GM18861 (cell line): ENCODE measurements around the gene MS4A2.
"Not testable (repeated sequence)": the region's sequence is repeated elsewhere in the genome, so short reads cannot be mapped to it uniquely, and the experiment has no call there.

ENCODE experiments used
- ATAC-seq: cut with Tn5 transposase; IDR thresholded peaks from one replicate; pipeline ENCODE4 v1.9.1; 2021; ENCODE audit not compliant: unreplicated experiment

The MS4A2 gene

DNA sequence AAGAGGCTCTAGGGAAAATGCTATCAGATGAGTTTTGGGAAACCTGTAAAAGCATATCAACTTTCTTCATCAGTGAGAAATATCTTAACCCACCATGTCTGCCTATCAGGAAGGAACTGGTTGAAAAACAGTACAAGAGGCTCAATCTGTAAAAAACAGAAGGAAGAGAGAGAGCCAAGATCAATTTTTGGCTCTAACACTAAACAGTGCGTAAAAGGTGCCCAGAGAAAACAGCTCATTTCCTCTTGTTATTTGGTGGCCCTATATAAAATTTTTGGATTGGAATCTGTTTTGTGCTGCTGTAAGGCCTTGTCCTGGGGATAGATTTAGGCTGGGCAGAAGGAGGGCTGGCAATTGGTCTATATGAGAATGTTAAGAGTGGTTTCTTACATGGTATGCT lies 12.1 kb downstream of the MS4A2 start:
- no peak for ATAC-seq

- ATAC-seq: not testable (repeated sequence)
Measured at GRCh38 chr11:60101368-60101767, 12.9 kb downstream of the MS4A2 start.

DNA sequence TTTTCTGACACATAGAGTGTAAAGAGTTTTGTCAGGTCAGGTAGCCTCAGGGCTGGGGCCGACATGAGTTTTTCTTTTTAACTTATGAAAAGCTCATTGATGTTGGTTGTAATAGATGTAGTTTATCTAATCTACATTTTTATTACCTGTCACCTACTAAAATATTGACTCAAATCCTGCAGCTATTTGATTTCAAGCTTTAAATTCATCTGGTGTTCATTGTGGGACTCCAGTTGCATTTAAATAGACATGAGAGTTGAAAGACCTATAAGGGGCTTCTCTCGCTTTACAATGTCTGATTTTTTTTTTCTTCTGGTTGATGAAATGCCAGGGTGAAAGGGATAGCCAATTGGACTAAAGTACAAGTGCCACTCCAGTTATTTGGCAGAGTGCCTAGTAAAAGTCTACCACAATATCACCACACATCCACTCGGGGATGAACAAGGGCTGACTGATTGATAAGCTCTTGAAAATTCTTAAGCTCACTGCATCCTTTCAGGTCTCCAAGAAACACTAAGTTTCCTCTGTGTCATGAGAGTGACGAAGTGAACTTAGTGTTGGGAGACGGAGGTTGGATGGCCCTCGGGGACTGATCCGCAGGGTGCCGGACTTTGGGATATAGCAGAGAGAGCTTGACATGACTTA lies 16.1 kb downstream of the MS4A2 start:
- not testable (repeated sequence) for ATAC-seq

- not testable (repeated sequence) for ATAC-seq
Measured at GRCh38 chr11:60108631-60109030, 20.2 kb downstream of the MS4A2 start.

- no peak for ATAC-seq
Measured at GRCh38 chr11:60111793-60112192, 23.3 kb downstream of the MS4A2 start.

DNA sequence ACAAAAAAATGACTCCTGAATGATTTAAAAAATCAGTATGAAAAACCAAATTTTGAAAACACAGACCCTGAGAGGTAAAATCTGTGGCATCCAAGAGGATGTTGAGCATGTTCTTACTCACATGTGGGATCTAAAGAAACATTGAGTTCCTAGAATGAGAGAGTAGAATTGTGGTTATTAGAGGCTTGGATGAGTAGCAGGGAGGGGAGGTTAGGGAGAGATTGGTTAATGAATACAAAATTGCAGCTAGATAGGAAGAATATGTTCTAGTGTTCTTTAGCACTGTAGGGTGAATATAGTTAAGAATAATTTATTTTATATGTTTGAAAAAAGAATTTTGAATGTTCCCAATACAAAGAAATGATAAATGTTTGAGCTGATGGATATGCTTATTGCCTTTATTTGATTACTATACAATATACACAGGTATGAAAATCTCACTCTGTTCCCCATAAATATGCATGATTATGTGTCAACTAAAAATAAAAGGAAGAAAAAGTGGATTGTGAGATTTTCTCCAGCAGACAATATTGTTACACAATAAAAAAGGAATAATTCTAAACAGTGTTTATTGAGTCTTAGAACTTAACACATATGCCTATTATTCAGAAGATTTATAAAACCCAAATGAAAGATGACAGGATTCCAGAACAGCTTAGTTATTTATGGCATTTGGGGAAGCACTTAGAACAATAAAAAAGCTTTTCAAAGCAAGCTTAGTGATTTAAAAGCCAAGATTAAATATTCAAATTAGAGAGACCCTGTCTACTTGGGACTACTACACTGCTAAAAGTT lies 28.7 kb downstream of the MS4A2 start:
- ATAC-seq: no peak

DNA sequence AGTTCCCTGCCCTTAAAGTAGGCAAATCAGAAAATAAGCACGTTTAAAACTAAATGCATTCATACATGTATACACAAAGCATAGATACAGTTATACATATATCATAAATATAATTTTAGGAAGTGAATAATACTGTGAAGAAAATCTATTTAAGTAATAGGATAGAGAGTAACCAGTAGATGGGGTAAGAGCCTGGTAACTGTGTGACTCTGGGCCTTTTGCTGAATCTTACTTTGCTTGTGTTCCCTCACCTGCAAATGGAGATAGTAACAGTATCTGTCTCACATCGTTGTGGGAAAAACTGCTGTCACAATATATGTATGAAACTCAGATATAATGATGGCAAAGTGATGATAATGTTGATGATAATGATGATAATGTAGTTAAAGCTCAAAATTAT lies 29.9 kb downstream of the MS4A2 start:
- ATAC-seq: no peak

DNA sequence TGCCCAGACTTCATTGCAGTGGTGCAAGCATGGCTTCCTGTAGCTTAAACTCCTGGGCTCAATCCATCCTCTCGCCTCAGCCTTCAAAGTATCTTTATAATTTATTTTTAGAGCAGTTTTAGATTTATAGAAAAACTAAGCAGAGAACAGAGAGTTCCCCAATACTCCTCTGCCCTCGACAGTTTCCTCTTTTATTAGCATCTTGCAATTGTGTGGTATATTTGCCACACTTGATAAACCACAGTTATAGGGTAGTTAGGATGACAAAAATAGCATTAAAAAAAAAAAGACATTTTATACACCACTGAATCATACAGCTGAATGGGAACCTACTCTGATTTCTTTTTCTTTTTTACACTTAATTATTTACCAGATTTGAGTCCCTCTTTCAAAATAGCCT lies 31.2 kb downstream of the MS4A2 start:
- no peak for ATAC-seq

DNA sequence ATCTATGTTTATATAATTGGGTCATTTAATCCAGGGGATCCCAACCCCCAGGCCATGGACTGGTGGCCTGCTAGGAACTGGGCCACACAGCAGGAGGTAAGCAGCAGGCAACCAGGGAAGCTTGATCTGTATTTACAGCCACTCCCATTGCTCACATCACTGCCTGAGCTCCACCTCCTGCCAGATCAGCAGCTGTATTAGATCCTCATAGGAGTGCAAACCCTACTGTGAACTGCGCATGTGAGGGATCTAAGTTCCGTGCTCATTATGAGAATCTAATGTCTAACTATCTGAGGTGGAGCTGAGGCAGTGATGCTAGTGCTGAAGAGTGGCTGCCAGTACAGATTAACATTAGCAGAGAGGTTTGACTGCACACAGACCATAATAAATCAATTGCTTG lies 32.8 kb downstream of the MS4A2 start:
- ATAC-seq: no peak

DNA sequence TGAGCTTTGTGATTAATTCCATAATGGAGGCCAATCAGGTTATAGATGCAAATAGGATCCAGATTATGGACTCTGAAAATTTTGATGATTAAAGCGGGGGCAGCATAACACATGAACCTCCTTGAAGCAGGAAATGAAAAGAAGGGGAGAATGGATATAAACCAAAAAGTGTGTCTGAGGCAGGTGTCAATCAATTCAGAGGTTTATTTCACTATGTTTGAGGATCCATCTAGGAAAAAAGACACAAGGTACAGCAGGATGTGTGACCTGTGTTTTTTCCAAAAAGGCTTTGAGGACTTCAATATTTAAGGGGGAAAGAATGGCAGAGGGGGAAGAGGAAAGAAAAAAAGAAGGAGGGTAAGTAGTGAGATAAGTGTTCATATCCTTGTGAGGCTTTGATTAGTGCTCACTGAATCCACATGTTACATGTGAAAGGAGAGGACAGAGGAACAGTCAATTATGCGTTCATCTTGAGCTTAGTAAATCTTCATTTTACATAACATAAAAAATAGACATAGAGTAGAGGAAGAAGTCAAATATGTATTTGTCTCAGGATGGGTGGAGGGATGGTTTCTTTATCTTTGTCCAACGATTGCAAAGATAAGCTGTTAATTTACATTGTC lies 34.1 kb downstream of the MS4A2 start:
- no peak for ATAC-seq

DNA sequence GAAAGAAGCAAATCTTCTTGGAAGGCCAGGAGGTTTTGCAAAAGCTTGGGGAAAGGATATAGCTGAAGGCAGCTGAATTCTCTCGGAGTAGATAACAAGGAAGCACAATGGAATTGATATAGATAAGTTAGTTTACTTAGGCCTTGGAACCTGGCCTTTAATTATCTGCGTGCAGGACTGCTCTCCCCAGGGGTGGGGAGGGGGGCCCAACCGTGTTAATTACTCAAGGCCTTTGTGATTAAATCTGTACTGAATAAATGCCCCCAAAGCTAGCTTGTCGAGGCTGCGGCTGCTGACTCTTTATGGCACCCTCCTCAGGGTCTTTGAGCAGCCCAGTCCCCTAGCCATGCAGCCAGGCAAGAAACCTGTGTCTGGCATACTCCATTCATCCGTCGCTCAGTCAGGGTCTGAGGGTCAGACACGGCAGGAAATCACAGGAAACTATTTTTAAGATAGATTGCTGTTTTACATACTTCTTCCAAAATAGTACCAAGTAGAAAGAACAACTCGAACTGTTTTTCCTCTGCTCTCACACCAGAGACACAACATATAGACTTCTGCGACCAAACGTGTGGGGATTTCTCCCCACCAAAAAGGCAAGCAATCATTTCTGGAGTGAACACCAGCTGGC lies 36.5 kb downstream of the MS4A2 start:
- ATAC-seq: no peak

DNA sequence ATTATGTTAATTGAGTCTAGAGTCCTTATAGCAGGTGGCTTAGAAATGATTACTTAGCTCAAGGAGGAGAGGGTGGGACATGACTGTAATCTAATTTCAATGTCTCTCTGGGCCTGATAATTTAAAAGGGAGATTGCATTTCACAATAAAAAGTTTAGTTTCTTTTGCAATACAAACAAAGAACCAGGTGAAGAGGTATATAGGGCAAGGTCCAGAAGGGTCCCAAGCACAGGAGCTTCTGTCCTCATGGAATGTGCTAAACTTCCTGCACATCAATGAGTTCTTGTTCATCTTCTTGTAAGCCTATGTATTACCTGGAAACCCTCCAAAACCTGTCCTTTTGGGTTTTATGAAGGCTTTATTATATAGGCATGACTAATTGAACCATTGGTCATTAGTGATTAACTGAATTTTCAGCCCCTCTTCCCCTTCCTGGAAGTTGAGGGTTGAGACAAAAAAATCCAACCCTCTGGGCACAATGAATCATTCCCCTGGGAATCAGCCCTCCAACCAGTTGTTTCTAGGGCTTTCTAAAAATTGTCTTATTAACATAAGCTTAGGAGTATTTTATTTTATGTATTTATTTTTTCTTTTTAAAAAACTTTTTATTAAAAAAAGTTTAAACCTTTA lies 37.6 kb downstream of the MS4A2 start:
- no peak for ATAC-seq

DNA sequence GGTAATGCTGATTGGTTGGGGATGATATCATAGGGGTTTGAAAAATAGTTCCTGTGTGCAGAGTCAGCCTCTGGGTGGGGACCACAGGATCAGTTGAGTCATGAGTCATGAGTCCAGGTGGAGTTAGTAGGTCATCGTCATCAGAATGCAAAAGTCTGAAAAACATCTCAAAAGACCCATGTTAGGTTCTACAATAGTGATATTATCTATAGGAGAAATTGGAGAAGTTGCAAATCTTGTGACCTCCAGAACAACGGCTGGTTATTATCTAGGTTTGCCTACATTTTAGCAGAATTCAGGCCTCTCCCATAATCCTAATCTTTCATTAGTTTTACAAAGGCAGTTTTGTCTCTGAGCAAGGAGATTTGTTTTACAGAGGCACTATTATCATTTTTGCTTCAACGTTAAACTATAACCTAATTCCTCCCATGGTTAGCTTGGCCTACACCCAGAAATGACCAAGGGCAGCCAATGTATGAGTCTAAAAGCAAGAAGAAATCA lies 38.9 kb downstream of the MS4A2 start:
- no peak for ATAC-seq

GRCh38 chr11:60128376-60128775 lies 39.9 kb downstream of the MS4A2 start:
- no peak for ATAC-seq

DNA sequence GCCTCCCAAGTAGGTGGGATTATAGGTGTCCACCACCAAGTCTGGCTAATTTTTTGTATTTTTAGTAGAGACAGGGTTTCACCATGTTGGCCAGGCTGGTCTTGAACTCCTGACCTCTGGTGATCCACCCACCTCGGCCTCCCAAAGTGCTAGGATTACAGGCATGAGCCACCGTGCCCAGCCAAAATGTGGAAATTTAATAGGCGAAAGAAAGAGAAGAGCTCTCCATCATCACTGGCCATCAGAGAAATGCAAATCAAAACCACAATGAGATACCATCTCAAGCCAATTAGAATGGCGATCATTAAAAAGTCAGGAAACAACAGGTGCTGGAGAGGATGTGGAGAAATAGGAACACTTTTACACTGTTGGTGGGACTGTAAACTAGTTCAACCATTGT lies 40.4 kb downstream of the MS4A2 start:
- ATAC-seq: not testable (repeated sequence)

DNA sequence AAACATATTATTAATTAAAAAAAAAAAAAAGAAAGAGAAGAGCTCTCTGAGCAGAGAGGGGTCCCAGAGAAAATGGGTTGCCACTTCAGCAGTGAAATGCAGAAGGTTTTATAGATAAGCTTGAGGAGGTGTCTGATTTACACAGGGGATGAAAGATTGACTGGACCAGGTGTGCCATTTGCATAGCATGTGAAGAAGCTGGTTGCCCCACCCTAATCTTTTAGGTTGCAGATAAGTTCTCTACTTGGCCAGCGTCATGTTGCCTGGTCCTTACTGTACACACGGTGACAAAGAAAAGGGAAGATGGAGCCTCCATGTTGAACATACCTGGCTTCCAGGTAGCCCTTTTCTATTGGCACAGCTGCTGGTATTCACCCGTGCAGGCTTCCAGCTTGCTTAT lies 41.4 kb downstream of the MS4A2 start:
- ATAC-seq: no peak

DNA sequence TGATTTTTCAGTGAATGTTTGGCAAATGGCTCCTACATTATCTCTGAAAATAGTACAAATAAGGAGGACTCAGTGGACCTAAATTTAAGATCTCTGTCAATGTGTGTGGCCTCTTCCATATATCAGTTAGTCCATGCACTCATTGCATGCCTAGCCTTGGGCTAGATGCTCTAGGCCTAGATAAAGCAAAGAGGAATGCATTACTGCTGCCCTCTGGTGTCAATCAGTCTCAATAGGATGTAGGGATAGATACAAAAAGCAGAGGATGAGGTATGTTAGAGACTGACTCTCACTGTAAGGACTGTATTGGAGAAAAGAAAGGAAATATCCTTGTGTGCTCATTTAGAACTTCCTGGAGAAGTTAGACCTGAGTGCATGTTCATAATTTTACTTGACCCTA lies 42.0 kb downstream of the MS4A2 start:
- peak; percentile 43 for ATAC-seq

- no peak for ATAC-seq
Measured at GRCh38 chr11:60131912-60132311, 43.4 kb downstream of the MS4A2 start.

GRCh38 chr11:60133917-60134316 lies 45.5 kb downstream of the MS4A2 start:
- no peak for ATAC-seq

GRCh38 chr11:60143768-60144167 lies 55.3 kb downstream of the MS4A2 start:
- no peak for ATAC-seq

DNA sequence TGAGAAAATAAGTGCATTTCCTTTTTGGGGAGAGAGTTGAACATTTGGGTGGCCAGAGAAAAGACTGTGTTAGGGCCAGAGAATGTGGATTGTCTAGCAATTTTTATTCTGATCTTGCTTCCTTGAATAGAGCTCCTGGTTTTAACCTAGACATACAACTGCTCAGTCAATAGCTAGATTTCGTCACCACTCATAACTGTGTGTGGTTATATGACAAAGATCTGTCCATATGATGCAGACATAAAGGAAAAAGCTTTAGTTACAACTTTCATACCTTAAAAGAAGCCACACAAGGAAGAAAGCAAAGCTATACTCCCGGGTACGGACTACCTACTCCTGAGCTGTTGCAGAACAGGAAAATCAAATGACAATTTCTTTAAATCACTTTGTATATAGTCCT lies 57.2 kb downstream of the MS4A2 start:
- no peak for ATAC-seq
